HepG2 (cell line): ENCODE measurements around the gene AANAT. TPM values are rescaled to one million over a fixed set of nuclear protein-coding genes. Genes with fewer than 3 reads are reported as not detected.

Experiments used
- ATAC-seq: fragments of 200-7000 bp; cut with Tn5 transposase; 3 replicates; pipeline ENCODE4 v1.9.1; 2020; ENCODE audit warnings: mild to moderate bottlenecking, moderate library complexity
- BruUV-seq: library from RNA; stranded (reverse); fragments of 400-500 nt; replicated peaks from 2 replicates; lab custom pipeline; 2021; lab: Mats Ljungman, UMichigan
- CTCF ChIA-PET: fragments of 300-600 bp; formaldehyde crosslinking; extraction: SDS; loops from one replicate; lab custom pipeline; 2021; ENCODE audit warnings: low total read pairs, inconsistent platforms, low intra/inter-chr PET ratio; lab: Yijun Ruan, JAX
- POLR2A ChIA-PET: fragments of 350-600 bp; sonication (Branson Sonifier 250); formaldehyde crosslinking; loops from one replicate; lab custom pipeline; 2020; ENCODE audit warnings: antibody characterized with exemption, inconsistent platforms; lab: Yijun Ruan, JAX
- DNase-seq: peaks from one replicate; pipeline ENCODE4 v3.0.0-alpha.2; 2015; ENCODE audit warnings: low spot score
- FAIRE-seq: peaks from 3 replicates; lab custom pipeline; 2011; peaks lifted over from hg19 to GRCh38; lab: Jason Lieb, UNC
- H2AFZ ChIP-seq: one replicate; pipeline ENCODE4 v1.6.1; 2011; ENCODE audit warnings: low read length, inconsistent platforms
- H3K27ac ChIP-seq: fragments of 300-600 bp; 3 replicates; pipeline ENCODE4 v1.8.0; 2011; ENCODE audit warnings: mixed run types, mild to moderate bottlenecking, mixed read lengths, low read length, inconsistent platforms; ENCODE audit not compliant: insufficient read depth; ENCODE audit errors: extremely low read length
- H3K27me3 ChIP-seq, 2 experiments: fragments of 200-600 bp in 1 of 2; 2 replicates in 1 of 2; 3 replicates in 1 of 2; pipeline versions ENCODE4 v1.6.0 to v1.8.0; 2011; ENCODE audit warnings: low read length in 2 of 2, mild to moderate bottlenecking in 2 of 2, moderate library complexity in 2 of 2, inconsistent platforms in 1 of 2; ENCODE audit not compliant: insufficient read depth in 2 of 2, control insufficient read depth in 1 of 2
- H3K36me3 ChIP-seq, 2 experiments: fragments of 200-600 bp in 1 of 2; replicated peaks in 1 of 2; 2 replicates in 1 of 2; 3 replicates in 1 of 2; pipeline versions ENCODE4 v1.5.1 to v1.8.0; 2011; ENCODE audit warnings: low read length in 2 of 2, inconsistent platforms in 1 of 2; ENCODE audit not compliant: insufficient read depth in 2 of 2, control insufficient read depth in 1 of 2
- H3K4me1 ChIP-seq: 2 replicates; pipeline ENCODE4 v1.5.1; 2012; ENCODE audit warnings: low read length, inconsistent platforms; ENCODE audit not compliant: insufficient read depth
- H3K4me2 ChIP-seq: 2 replicates; pipeline ENCODE4 v1.6.0; 2011; ENCODE audit warnings: low read depth, low read length, inconsistent platforms
- H3K4me3 ChIP-seq, 3 experiments: fragments of 200-600 bp in 1 of 3; sonication (generic), shearing (Covaris generic) in 1 of 3; replicated peaks in 1 of 3; 2 replicates each; pipeline ENCODE4 v1.5.1; 2011 to 2016; ENCODE audit warnings: low read length in 3 of 3, inconsistent platforms in 2 of 3, low read depth in 2 of 3, mild to moderate bottlenecking in 2 of 3, control low read depth in 1 of 3, mixed read lengths in 1 of 3; ENCODE audit not compliant: insufficient read depth in 1 of 3
- H3K79me2 ChIP-seq: one replicate; pipeline ENCODE4 v1.6.1; 2011; ENCODE audit warnings: low read length, inconsistent platforms; ENCODE audit not compliant: insufficient read depth
- H3K9ac ChIP-seq: 2 replicates; pipeline ENCODE4 v1.6.0; 2011; ENCODE audit warnings: mild to moderate bottlenecking, low read depth, low read length, inconsistent platforms; ENCODE audit not compliant: insufficient read depth
- H3K9me3 ChIP-seq: 2 replicates; pipeline ENCODE4 v1.5.1; 2012; ENCODE audit warnings: mild to moderate bottlenecking, low read length
- H4K20me1 ChIP-seq: 2 replicates; pipeline ENCODE4 v1.6.0; 2011; ENCODE audit warnings: inconsistent platforms, mild to moderate bottlenecking, low read length, moderate library complexity; ENCODE audit not compliant: insufficient read depth
- AGO1 ChIP-seq: fragments of 200-400 bp; formaldehyde crosslinking; IDR thresholded peaks from 2 replicates; pipeline ENCODE4 v1.6.1; 2017; ENCODE audit warnings: mild to moderate bottlenecking, low read depth, low read length, moderate library complexity; ENCODE audit not compliant: poor library complexity, severe bottlenecking
- ELF4 ChIP-seq: sonication (generic); formaldehyde crosslinking; IDR thresholded peaks from 2 replicates; pipeline ENCODE4 v1.5.0; 2020; ENCODE audit warnings: missing genetic modification reagents, mild to moderate bottlenecking, moderate library complexity, borderline replicate concordance
- FLYWCH1 ChIP-seq: sonication (generic); formaldehyde crosslinking; IDR thresholded peaks from 2 replicates; pipeline ENCODE4 v1.8.1; 2023; ENCODE audit warnings: mild to moderate bottlenecking, missing genetic modification reagents
- HNRNPL ChIP-seq: fragments of 200-400 bp; formaldehyde crosslinking; IDR thresholded peaks from 2 replicates; pipeline ENCODE4 v1.6.1; 2017; ENCODE audit warnings: mild to moderate bottlenecking, low read depth, low read length
- PLRG1 ChIP-seq: fragments of 450-650 bp; conservative IDR thresholded peaks from 2 replicates; pipeline ENCODE4 v1.6.1; 2016
- RBM22 ChIP-seq: fragments of 200-400 bp; formaldehyde crosslinking; optimal IDR thresholded peaks from 2 replicates; pipeline ENCODE3; 2017; ENCODE audit warnings: mild to moderate bottlenecking, low read length, moderate library complexity
- TEAD2 ChIP-seq: sonication (generic); formaldehyde crosslinking; IDR thresholded peaks from 2 replicates; pipeline ENCODE4 v1.9.0; 2021; ENCODE audit warnings: missing genetic modification reagents
- ZNF576 ChIP-seq: sonication (generic); formaldehyde crosslinking; IDR thresholded peaks from 2 replicates; pipeline ENCODE4 v1.4.0; 2020; ENCODE audit warnings: mild to moderate bottlenecking, missing genetic modification reagents
- ZNF605 ChIP-seq: sonication (generic); formaldehyde crosslinking; IDR thresholded peaks from 2 replicates; pipeline ENCODE4 v1.8.0; 2022; ENCODE audit warnings: mild to moderate bottlenecking, missing genetic modification reagents
- ZNF652 ChIP-seq: IDR thresholded peaks from 2 replicates; pipeline ENCODE4 v1.6.1; 2016; ENCODE audit warnings: low read depth, borderline replicate concordance
- ZNF75D ChIP-seq: sonication (generic); formaldehyde crosslinking; IDR thresholded peaks from 2 replicates; pipeline ENCODE4 v1.8.1; 2023; ENCODE audit warnings: missing genetic modification reagents, mild to moderate bottlenecking, borderline replicate concordance
- ZNF816 ChIP-seq: sonication (generic); formaldehyde crosslinking; IDR thresholded peaks from 2 replicates; pipeline ENCODE4 v1.8.0; 2022; ENCODE audit warnings: missing genetic modification reagents, mild to moderate bottlenecking, borderline replicate concordance
- WGBS: methylation state at CpG from one replicate; pipeline ENCODE4 v1.1.6; 2017; ENCODE audit warnings: low lambda C conversion rate; 5-methylcytosine and 5-hydroxymethylcytosine counted together
- in situ Hi-C: cut with HindIII; loops from 2 replicates; pipeline ENCODE4 v1.10.0; 2017; ENCODE audit warnings: low pct_unique_long_range_greater_than_20kb; ENCODE audit not compliant: extremely low pct_ligation_motif_present
- intact Hi-C: fragments of 100-400 bp; cut with micrococcal nuclease; formaldehyde crosslinking; loops from one replicate; pipeline ENCODE4 v1.10.0; 2022; ENCODE audit not compliant: unreplicated experiment
- polyA plus RNA-seq, 8 experiments: library from polyadenylated mRNA; depleted of rRNA in 3 of 8; stranded (reverse) in 7 of 8; unstranded in 1 of 8; fragments of >200 nt; fragmentation: Illumina TruSeq in 4 of 8; extraction: Trizol in 4 of 8; gene quantifications; 2 replicates each; pipeline versions ENCODE4 v1.2.1 to v1.2.3, GENCODE V29; 2011 to 2016; ENCODE audit warnings: low read depth in 4 of 8, missing spikeins in 1 of 8, mixed read lengths in 1 of 8; ENCODE audit not compliant: insufficient read depth in 1 of 8
- total RNA-seq, 5 experiments: library from RNA; depleted of rRNA; stranded (reverse); fragments of >200 nt; fragmentation: Illumina TruSeq; extraction: Trizol; gene quantifications; 2 replicates each; pipeline ENCODE4 v1.2.3, GENCODE V29; 2016; ENCODE audit warnings: low read depth in 1 of 5
- TF ChIP-seq, protein P1 (sequence below): sonication (generic); formaldehyde crosslinking; IDR thresholded peaks from 2 replicates; pipeline ENCODE4 v1.9.0; 2022; ENCODE audit warnings: missing genetic modification reagents, mild to moderate bottlenecking, borderline replicate concordance

AANAT gene
- total and polyA plus RNA-seq, 2 of the 13 experiments (the other 11 are each of a cell fraction or from before 2014, with no cell fraction given) = 0.07 TPM; not detected in 1

GRCh38 chr17:76490112-76490710 lies 22.8 kb downstream of the AANAT start:
- Histone ChIP-seq H3K36me3 (0 out of 5 replicates have a peak, but pooled peaks cover 1 to 3% of the 10 kb centered on the region in 2 experiments), H2AFZ (no peak overlapping the region), H3K27ac (no peak overlapping the region), H3K79me2 (no peaks in the 10 kb centered on the region), H3K27me3 (no peaks in the 10 kb centered on the region), H3K4me3 (no peak overlapping the region), H3K9ac (no peak overlapping the region), H3K9me3 (no peaks in the 10 kb centered on the region), H3K4me2 (no peak overlapping the region), H4K20me1 (peaks cover 20% of the 10 kb centered on the region; the same call in 1 of the 2 replicates), H3K4me1 (peaks cover 63% of the 10 kb centered on the region)
- intact Hi-C loops (no loop called here), in situ Hi-C loops (no loop called here)
- no TSS peak for BruUV-seq
- ChIA-PET POLR2A (interaction anchor here (0.9 to 12.2 kb wide), 2 partner anchors 10 to 28 kb away, joined by 3 to 252 read pairs; partner anchors contain the start of gene RHBDF2), CTCF (no interaction called here)
- WGBS = 81% methylated on average over 7 of the region's 10 CpGs
- FAIRE-seq = no peak
- ATAC-seq = no peak
- DNase-seq = no peak
- TF ChIP-seq ELF4 = no peak
- TF ChIP-seq PLRG1 = no peak
- peak; percentile 14 for TF ChIP-seq AGO1
- peak; percentile 86 for TF ChIP-seq HNRNPL
- TF ChIP-seq ZNF576 (CRISPR knock-in tag) = no peak
- TF ChIP-seq, protein P1, sequence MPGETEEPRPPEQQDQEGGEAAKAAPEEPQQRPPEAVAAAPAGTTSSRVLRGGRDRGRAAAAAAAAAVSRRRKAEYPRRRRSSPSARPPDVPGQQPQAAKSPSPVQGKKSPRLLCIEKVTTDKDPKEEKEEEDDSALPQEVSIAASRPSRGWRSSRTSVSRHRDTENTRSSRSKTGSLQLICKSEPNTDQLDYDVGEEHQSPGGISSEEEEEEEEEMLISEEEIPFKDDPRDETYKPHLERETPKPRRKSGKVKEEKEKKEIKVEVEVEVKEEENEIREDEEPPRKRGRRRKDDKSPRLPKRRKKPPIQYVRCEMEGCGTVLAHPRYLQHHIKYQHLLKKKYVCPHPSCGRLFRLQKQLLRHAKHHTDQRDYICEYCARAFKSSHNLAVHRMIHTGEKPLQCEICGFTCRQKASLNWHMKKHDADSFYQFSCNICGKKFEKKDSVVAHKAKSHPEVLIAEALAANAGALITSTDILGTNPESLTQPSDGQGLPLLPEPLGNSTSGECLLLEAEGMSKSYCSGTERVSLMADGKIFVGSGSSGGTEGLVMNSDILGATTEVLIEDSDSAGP (CRISPR knock-in tag) = 0 out of 2 replicates have a peak, but pooled peaks have one; percentile 21
- no peak for TF ChIP-seq ZNF605
- no peak for TF ChIP-seq ZNF652 (CRISPR knock-in tag)
- TF ChIP-seq ZNF75D (CRISPR knock-in tag) = no peak
- peak; percentile 58 for TF ChIP-seq RBM22
- no peak for TF ChIP-seq TEAD2
- no peak for TF ChIP-seq ZNF816 (CRISPR knock-in tag)
- no peak for TF ChIP-seq FLYWCH1 (CRISPR knock-in tag)
